Spleen (tissue), 7 donors: Measurements from ENCODE around the gene SMAD6.

Experiments used
- POLR2A ChIP-seq, 3 donors: fragments of 450-650 bp; IDR thresholded peaks; one replicate each; pipeline ENCODE4 v1.5.1; 2017; ENCODE audit warnings: antibody characterized with exemption in 3 of 3, mild to moderate bottlenecking in 1 of 3
- POLR2AphosphoS5 ChIP-seq, 3 donors: sonication (generic); formaldehyde crosslinking; IDR thresholded peaks; one replicate each; pipeline ENCODE4 v1.5.1; 2017; ENCODE audit warnings: antibody characterized with exemption in 3 of 3
- TF ChIP-seq, protein P1 (sequence below), 11 experiments: fragments of 200-600 bp in 7 of 11; fragments of 450-650 bp in 4 of 11; sonication (generic) in 4 of 11; IDR thresholded peaks in 8 of 11; conservative IDR thresholded peaks in 3 of 11; 1 replicate in 7 of 11; 2 replicates in 4 of 11; pipeline versions ENCODE4 v1.4.0 to v1.8.0; 2016 to 2021; ENCODE audit warnings: antibody characterized with exemption in 11 of 11, inconsistent platforms in 4 of 11, mild to moderate bottlenecking in 1 of 11
- donor health status: DM: no; HTN: no; CAD: no; lungs with moderate emphysema.
- donor health status: DM: no; HTN: no; CAD: no.
- donor health status: DM: no; HTN: no; CAD: no.

DNA sequence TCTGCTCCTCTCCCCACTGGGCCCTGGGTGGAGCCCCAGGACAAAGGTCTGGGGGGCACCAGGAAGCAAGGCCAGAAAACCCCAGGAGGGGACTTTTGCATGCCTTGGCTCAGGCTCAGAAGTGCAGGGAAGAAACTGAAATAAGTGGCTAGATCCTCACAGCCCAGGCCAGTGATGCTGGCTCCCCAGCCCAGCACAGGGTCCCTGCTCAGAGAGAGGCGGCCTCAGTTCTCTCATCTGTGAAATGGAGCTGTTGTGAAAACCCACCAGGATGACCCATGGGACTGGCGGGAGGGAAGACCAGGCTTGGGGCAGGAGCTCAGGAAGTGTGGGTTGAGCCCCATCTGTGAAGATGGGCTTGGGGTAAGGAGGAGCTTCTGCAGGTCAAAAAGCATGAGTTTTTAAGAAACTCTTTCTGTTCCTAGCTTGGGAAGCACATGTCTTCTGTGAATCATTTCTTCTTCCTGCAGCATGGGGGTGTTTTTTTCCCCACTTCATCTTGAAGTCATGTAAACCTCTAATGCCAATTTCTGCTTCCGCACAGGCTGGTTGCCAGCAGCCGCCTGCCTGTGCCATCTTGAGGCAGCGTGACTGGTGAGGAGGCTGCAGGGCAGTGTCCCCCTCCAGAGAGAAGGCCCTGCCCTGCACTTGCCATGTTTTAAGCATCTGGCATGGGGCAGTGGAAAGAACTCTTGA, 118.6 kb downstream of the SMAD6 start:
- TF ChIP-seq, protein P1, sequence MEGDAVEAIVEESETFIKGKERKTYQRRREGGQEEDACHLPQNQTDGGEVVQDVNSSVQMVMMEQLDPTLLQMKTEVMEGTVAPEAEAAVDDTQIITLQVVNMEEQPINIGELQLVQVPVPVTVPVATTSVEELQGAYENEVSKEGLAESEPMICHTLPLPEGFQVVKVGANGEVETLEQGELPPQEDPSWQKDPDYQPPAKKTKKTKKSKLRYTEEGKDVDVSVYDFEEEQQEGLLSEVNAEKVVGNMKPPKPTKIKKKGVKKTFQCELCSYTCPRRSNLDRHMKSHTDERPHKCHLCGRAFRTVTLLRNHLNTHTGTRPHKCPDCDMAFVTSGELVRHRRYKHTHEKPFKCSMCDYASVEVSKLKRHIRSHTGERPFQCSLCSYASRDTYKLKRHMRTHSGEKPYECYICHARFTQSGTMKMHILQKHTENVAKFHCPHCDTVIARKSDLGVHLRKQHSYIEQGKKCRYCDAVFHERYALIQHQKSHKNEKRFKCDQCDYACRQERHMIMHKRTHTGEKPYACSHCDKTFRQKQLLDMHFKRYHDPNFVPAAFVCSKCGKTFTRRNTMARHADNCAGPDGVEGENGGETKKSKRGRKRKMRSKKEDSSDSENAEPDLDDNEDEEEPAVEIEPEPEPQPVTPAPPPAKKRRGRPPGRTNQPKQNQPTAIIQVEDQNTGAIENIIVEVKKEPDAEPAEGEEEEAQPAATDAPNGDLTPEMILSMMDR (IDR thresholded peaks at IDR 0.05 in 8 of 11, conservative IDR thresholded peaks at IDR 0.05 in 3 of 11): no peak
- TF ChIP-seq POLR2A (IDR thresholded peaks at IDR 0.05) (no peak), POLR2AphosphoS5 (IDR thresholded peaks at IDR 0.05) (no peak)
